ENCODE data around the gene FAM163A. TPM values are rescaled to one million over a fixed set of nuclear protein-coding genes. Genes with fewer than 3 reads are reported as not detected.
"Not testable (repeated sequence)": the region's sequence is repeated elsewhere in the genome, so short reads cannot be mapped to it uniquely, and the experiment has no call there.

Gene FAM163A
- total RNA-seq, 2 experiments from 2014 or later: not detected

- no peaks in the 10 kb centered on the region for H3K9me3 Mint-ChIP-seq
Observed at GRCh38 chr1:179786815-179787685, 44.0 kb downstream of the FAM163A start.

DNA sequence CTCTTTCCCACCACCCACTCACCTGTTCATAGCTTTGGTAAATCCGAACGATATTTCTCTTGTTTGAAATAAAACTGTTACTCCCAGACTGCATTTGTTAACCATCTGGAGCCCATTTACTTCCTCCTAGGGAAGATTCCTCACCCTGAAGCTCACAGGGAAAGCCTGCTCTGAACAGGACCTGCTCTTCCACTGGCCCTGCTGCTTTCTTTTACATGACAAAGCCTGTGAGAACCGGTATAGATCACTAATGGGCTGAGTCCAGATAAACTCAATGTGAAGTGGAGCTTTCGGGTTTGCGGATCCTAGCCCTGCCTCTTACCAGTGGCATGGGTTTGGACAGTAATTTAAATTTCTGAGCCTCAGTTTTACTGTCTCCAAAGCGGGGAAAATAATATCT lies 45.2 kb downstream of the FAM163A start:
- H3K27me3 Mint-ChIP-seq: peaks cover 16% of the 10 kb centered on the region
- H3K36me3 Mint-ChIP-seq: no peaks in the 10 kb centered on the region
- no peak for DNase-seq
- H3K4me1 Mint-ChIP-seq: no peaks in the 10 kb centered on the region
- no peak overlapping the region for H3K4me3 Mint-ChIP-seq
- POLR2A ChIA-PET: no interaction called here
- ATAC-seq (ENCODE audit: low read depth): no peak
- no peaks in the 10 kb centered on the region for H3K9me3 Mint-ChIP-seq
- H3K27ac Mint-ChIP-seq: no peak overlapping the region

More at GRCh38 chr1:179786815-179787685, 44.0 kb downstream of the FAM163A start:
- POLR2A ChIA-PET: no interaction called here
- ATAC-seq (ENCODE audit: low read depth): no peak
- H3K27me3 Mint-ChIP-seq: peaks cover 16% of the 10 kb centered on the region
- no peak overlapping the region for H3K27ac Mint-ChIP-seq
- no peaks in the 10 kb centered on the region for H3K4me1 Mint-ChIP-seq
- no peaks in the 10 kb centered on the region for H3K36me3 Mint-ChIP-seq
- no peak overlapping the region for H3K4me3 Mint-ChIP-seq
- no peak for DNase-seq

DNA sequence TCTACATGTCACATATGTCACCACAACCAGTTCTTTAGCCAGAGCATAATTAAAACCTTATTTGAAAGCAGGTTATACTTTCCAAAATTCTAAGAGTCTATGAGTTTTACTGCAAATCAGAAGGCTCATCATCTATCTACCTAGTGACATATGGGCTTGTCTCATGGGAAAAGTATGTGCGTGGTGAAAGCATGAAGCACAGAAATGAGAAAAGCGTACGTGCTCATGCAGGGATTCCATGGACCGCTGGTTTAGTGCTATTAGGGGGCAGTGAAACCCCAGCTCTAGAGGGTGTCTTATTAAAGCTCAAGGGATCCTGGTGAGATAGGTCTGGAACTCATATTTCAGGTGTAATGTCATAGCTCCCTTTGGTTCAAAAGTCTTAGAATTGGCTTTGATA lies 50.2 kb downstream of the FAM163A start:
- H3K9me3 Mint-ChIP-seq: no peaks in the 10 kb centered on the region
- no peak overlapping the region for H3K27ac Mint-ChIP-seq
- DNase-seq (no peak), ATAC-seq (ENCODE audit: low read depth) (no peak)
- H3K4me3 Mint-ChIP-seq: no peak overlapping the region
- POLR2A ChIA-PET: no interaction called here
- no peaks in the 10 kb centered on the region for H3K36me3 Mint-ChIP-seq
- no peaks in the 10 kb centered on the region for H3K4me1 Mint-ChIP-seq
- peaks cover 9% of the 10 kb centered on the region for H3K27me3 Mint-ChIP-seq

GRCh38 chr1:179794146-179794545 lies 51.1 kb downstream of the FAM163A start:
- no peaks in the 10 kb centered on the region for H3K4me1 Mint-ChIP-seq
- peaks cover 6% of the 10 kb centered on the region for H3K27me3 Mint-ChIP-seq
- no peak for ATAC-seq (ENCODE audit: low read depth)
- no peak overlapping the region for H3K27ac Mint-ChIP-seq
- POLR2A ChIA-PET: no interaction called here
- H3K9me3 Mint-ChIP-seq: no peaks in the 10 kb centered on the region
- no peaks in the 10 kb centered on the region for H3K36me3 Mint-ChIP-seq
- H3K4me3 Mint-ChIP-seq: no peak overlapping the region
- DNase-seq: no peak

DNA sequence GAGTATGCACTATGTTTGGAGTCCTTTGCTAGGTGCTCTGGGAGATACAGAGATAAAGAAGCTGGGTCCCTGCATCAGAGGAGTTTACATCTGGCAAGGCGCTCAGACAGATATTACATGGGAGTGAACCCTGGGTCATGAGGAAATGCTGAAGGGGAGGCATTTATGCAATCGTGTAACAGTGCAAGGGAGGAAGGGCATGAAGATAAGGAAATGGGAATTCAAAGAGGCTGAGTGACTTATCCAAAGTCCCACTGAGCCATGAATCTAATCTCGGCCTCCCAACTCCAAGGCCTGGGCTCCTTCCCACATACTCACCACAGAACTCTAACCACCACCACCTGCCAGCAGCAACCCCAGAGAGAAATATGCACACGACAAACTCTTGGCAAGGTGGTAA lies 51.6 kb downstream of the FAM163A start:
- H3K4me1 Mint-ChIP-seq: no peaks in the 10 kb centered on the region
- H3K27ac Mint-ChIP-seq: no peak overlapping the region
- H3K9me3 Mint-ChIP-seq: no peaks in the 10 kb centered on the region
- H3K36me3 Mint-ChIP-seq: no peaks in the 10 kb centered on the region
- DNase-seq (no peak), ATAC-seq (ENCODE audit: low read depth) (no peak)
- H3K4me3 Mint-ChIP-seq: no peak overlapping the region
- POLR2A ChIA-PET: no interaction called here
- H3K27me3 Mint-ChIP-seq: peaks cover 4% of the 10 kb centered on the region

DNA sequence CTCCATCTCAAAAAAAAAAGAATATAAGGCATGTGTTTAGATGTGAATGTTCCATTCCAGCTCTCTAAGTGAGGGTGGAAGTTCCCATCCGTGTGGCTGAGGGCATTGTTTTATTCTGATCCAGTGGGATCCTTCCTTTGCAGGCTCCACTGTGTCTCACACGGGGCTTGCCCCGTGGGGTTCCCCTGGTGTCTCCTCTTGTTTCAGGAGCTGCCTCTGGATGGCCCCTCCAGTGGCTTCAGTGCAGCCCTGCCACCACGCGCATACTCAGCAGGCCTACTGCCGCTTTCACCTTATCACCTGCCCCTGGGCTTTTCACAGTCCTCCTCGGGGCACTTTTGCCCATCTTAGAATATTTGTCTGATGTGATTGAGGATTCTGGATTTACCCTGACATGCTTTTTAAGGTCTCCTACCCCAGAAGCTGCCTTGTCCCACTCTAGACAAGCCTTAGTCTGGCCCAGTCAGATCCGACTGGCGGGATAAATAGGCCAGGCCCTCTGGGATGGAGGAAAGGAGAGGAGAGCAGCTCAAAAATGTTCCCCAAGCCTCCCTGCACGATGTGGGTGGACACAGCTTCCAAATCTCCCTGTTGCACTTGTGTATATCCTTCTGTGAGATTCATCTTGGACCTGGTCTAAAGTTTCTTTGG lies 55.2 kb downstream of the FAM163A start:
- H3K27me3 Mint-ChIP-seq: peaks cover 2% of the 10 kb centered on the region
- H3K27ac Mint-ChIP-seq: no peak overlapping the region
- DNase-seq: no peak
- no peak overlapping the region for H3K4me3 Mint-ChIP-seq
- no peak for ATAC-seq (ENCODE audit: low read depth)
- no peaks in the 10 kb centered on the region for H3K4me1 Mint-ChIP-seq
- no peaks in the 10 kb centered on the region for H3K9me3 Mint-ChIP-seq
- H3K36me3 Mint-ChIP-seq: no peaks in the 10 kb centered on the region
- POLR2A ChIA-PET: no interaction called here

GRCh38 chr1:179798864-179799516 lies 55.9 kb downstream of the FAM163A start:
- Mint-ChIP-seq H3K27ac (no peak overlapping the region), H3K4me3 (no peak overlapping the region), H3K27me3 (peaks cover 2% of the 10 kb centered on the region), H3K36me3 (no peaks in the 10 kb centered on the region), H3K4me1 (no peaks in the 10 kb centered on the region), H3K9me3 (no peaks in the 10 kb centered on the region)
- POLR2A ChIA-PET: no interaction called here
- ATAC-seq (ENCODE audit: low read depth) (no peak), DNase-seq (no peak)

DNA sequence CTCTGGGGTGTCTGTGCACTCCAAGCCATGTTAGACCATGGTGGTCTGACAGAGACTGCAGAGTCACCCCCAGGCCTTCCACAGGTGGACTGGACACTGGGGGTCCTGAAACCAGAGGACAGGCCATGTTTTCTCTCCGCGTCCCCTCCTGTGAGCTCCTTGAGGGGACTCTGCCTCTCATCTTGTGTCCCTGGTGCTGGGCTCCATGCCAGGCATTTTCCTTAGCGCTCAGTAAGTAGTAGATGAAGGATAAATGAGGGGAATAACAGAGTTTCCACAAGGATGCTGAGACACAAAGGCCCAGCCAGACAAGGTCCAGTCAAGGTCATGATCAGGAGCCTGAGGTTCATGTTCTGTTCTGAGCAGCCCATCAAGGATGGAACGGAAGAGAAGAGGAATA lies 57.4 kb downstream of the FAM163A start:
- POLR2A ChIA-PET: no interaction called here
- Mint-ChIP-seq H3K4me3 (no peak overlapping the region), H3K36me3 (no peaks in the 10 kb centered on the region), H3K4me1 (no peaks in the 10 kb centered on the region), H3K9me3 (no peaks in the 10 kb centered on the region), H3K27me3 (peaks cover 4% of the 10 kb centered on the region), H3K27ac (no peak overlapping the region)
- no peak for DNase-seq
- ATAC-seq (ENCODE audit: low read depth): no peak

- ATAC-seq (ENCODE audit: low read depth) (no peak), DNase-seq (no peak)
- Mint-ChIP-seq H3K27ac (no peak overlapping the region), H3K9me3 (no peaks in the 10 kb centered on the region), H3K4me1 (no peaks in the 10 kb centered on the region), H3K36me3 (no peaks in the 10 kb centered on the region), H3K4me3 (no peak overlapping the region), H3K27me3 (peaks cover 4% of the 10 kb centered on the region)
- POLR2A ChIA-PET: no interaction called here
Observed at GRCh38 chr1:179803104-179803503, 60.0 kb downstream of the FAM163A start.

GRCh38 chr1:179803918-179804317 lies 60.8 kb downstream of the FAM163A start:
- H3K27me3 Mint-ChIP-seq: peaks cover 4% of the 10 kb centered on the region
- ATAC-seq (ENCODE audit: low read depth) (no peak), DNase-seq (no peak)
- H3K4me3 Mint-ChIP-seq: no peak overlapping the region
- POLR2A ChIA-PET: no interaction called here
- no peaks in the 10 kb centered on the region for H3K4me1 Mint-ChIP-seq
- H3K9me3 Mint-ChIP-seq: no peaks in the 10 kb centered on the region
- no peaks in the 10 kb centered on the region for H3K36me3 Mint-ChIP-seq
- no peak overlapping the region for H3K27ac Mint-ChIP-seq

DNA sequence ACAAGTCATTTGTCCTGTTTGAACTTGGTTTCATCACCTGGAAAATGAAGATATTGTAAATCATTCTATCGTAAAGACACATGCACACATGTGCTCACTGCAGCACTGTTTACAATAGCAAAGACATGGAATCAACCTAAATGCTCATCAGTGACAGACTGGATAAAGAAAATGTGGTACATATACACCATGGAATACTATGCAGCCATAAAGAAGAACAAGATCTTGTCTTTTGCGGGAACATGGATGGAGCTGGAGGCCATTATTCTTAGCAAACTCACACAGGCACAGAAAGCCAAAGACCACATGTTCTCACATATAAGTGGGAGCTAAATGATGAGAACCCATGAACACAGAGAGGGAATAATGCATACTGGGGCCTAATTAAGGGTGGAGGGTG lies 61.3 kb downstream of the FAM163A start:
- not testable (repeated sequence) for H3K36me3 Mint-ChIP-seq

DNA sequence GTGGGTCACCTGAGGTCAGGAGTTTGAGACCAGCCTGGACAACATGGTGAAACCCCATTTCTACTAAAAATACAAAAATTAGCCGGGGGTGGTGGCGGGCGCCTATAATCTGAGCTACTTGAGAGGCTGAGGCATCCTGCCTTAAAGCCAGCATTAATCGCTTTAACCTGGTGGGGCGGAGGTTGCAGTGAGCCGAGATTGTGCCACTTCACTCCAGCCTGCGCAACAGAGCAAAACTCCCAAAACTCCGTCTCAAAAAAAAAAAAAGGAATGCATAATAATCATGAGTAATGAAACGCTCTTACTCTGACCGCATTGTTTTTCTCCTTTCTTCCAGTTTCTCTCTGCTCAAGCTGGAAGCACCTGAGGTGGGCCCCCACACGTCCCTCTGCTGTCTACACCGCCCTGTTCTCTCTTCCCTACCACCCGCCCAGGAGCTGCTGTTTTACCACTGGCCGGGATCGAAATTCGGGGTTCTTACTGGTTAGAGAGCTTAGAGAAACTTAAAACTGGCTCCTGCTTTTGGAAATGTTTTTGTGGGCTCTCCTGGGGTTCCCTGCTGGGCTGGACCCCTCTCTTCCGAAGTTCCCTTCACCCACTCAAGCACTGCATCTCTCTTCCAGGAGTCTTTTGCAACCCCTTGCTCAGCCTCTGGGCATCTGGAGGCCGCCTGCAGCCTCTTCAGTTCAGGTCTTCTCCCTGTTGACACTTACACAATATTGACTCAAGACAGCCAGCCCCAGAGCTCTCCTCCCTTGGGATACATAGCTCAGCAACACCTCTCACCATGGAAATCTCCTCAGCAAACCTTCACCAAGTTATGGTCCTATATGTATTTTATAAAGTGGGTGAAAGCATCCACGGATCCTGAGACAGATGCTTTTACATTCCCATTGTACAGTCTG lies 62.5 kb downstream of the FAM163A start:
- Mint-ChIP-seq H3K27me3 (peaks cover 2% of the 10 kb centered on the region), H3K36me3 (no peaks in the 10 kb centered on the region), H3K4me3 (no peak overlapping the region), H3K4me1 (peaks cover 4% of the 10 kb centered on the region), H3K27ac (no peak overlapping the region), H3K9me3 (no peaks in the 10 kb centered on the region)
- POLR2A ChIA-PET: no interaction called here
- DNase-seq (no peak), ATAC-seq (ENCODE audit: low read depth) (no peak)

More for the DNA sequence above, 61.3 kb downstream of the FAM163A start:
- H3K27me3 Mint-ChIP-seq; POLR2A ChIA-PET; H3K27ac Mint-ChIP-seq; DNase-seq; ATAC-seq (ENCODE audit: low read depth); H3K4me1 Mint-ChIP-seq; H3K9me3 Mint-ChIP-seq; H3K4me3 Mint-ChIP-seq: not testable (repeated sequence)

DNA sequence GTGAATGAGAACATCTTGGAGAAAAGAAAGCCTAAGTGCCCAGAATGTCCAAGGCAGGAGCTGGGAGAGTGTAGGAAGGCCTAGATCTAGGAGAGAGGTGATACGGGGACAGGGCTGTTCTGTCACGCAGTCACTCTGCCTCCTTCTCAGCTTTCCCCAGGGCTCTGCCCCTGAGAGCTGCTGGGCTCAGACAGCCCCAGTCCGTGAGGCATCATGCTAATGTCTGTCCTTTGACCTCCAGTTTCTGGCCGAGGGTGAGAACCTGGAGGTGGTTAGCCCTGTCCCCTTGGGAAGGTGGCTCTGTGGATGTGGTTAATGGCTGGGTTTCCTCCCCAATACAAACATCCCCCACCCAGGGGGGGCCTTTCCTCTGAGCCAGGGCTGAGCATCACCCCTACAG lies 63.2 kb downstream of the FAM163A start:
- peaks cover 2% of the 10 kb centered on the region for H3K27me3 Mint-ChIP-seq
- no peaks in the 10 kb centered on the region for H3K9me3 Mint-ChIP-seq
- no peaks in the 10 kb centered on the region for H3K36me3 Mint-ChIP-seq
- H3K27ac Mint-ChIP-seq: no peak overlapping the region
- POLR2A ChIA-PET: no interaction called here
- no peak for ATAC-seq (ENCODE audit: low read depth)
- DNase-seq: no peak
- H3K4me3 Mint-ChIP-seq: no peak overlapping the region
- H3K4me1 Mint-ChIP-seq: peaks cover 4% of the 10 kb centered on the region

Measured in activated naive CD8-positive, alpha-beta T cell treated with anti-CD3 and anti-CD28 coated beads, Interleukin-2, amount 10 ng/mL, durations not matched to agents 7 days and 5 days (primary cell).